Type B pancreatic cell (in vitro differentiated cells): Measurements from ENCODE around the gene CDK13. TPM values are rescaled to one million over a fixed set of nuclear protein-coding genes. Genes with fewer than 3 reads are reported as not detected.

ENCODE experiments used
- DNase-seq: peaks from one replicate; pipeline ENCODE4 v3.0.0; 2021; ENCODE audit warnings: mixed read lengths; ENCODE audit not compliant: unreplicated experiment; ENCODE audit errors: extremely low spot score
- H3K27ac Mint-ChIP-seq: 2 replicates; pipeline ENCODE4 v1.8.0; 2021; ENCODE audit warnings: mild to moderate bottlenecking, mixed read lengths
- H3K27me3 Mint-ChIP-seq: 2 replicates; pipeline ENCODE4 v1.8.0; 2021; ENCODE audit warnings: mixed read lengths
- H3K36me3 Mint-ChIP-seq: 2 replicates; pipeline ENCODE4 v1.8.0; 2021; ENCODE audit warnings: mixed read lengths
- H3K4me1 Mint-ChIP-seq: one replicate; pipeline ENCODE4 v1.8.0; 2021; ENCODE audit warnings: mixed read lengths; ENCODE audit not compliant: unreplicated experiment
- H3K4me3 Mint-ChIP-seq: 2 replicates; pipeline ENCODE4 v1.8.0; 2021; ENCODE audit warnings: mild to moderate bottlenecking, mixed read lengths
- H3K9me3 Mint-ChIP-seq: 2 replicates; pipeline ENCODE4 v1.8.0; 2021; ENCODE audit warnings: mixed read lengths
- CTCF ChIP-seq: fragments of 200-600 bp; sonication (generic); conservative IDR thresholded peaks from 2 replicates; pipeline ENCODE4 v1.5.0; 2021; ENCODE audit warnings: antibody characterized with exemption, mild to moderate bottlenecking
- total RNA-seq: library from RNA; stranded (reverse); gene quantifications from 2 replicates; pipeline ENCODE4 v1.2.1, GENCODE V29; 2021; ENCODE audit warnings: low replicate concordance

Gene CDK13
- total RNA-seq, 1 donor from 2014 or later: 57.6 TPM

GRCh38 chr7:40122940-40123254 lies 172.8 kb downstream of the CDK13 start:
- H3K36me3 Mint-ChIP-seq: peaks cover 16% of the 10 kb centered on the region
- H3K4me1 Mint-ChIP-seq: peaks cover 4% of the 10 kb centered on the region
- H3K27ac Mint-ChIP-seq: no peak overlapping the region
- no peaks in the 10 kb centered on the region for H3K27me3 Mint-ChIP-seq
- no peak for TF ChIP-seq CTCF
- no peak overlapping the region for H3K4me3 Mint-ChIP-seq
- DNase-seq: no peak
- H3K9me3 Mint-ChIP-seq: no peaks in the 10 kb centered on the region

GRCh38 chr7:40133561-40134427 lies 183.7 kb downstream of the CDK13 start:
- Mint-ChIP-seq H3K4me1 (peaks cover 12% of the 10 kb centered on the region), H3K27me3 (no peaks in the 10 kb centered on the region), H3K4me3 (peak overlapping the region; percentile 99), H3K9me3 (no peaks in the 10 kb centered on the region), H3K27ac (peak overlapping the region; percentile 98), H3K36me3 (peaks cover 10% of the 10 kb centered on the region)
- TF ChIP-seq CTCF: no peak
- DNase-seq: no peak

- TF ChIP-seq CTCF: peak; percentile 99
- peaks cover 7% of the 10 kb centered on the region for H3K36me3 Mint-ChIP-seq
- H3K9me3 Mint-ChIP-seq: no peaks in the 10 kb centered on the region
- peak; percentile 90 for DNase-seq
- peak within 1 kb of the TSS; percentile 98 for H3K27ac Mint-ChIP-seq
- peak within 1 kb of the TSS; percentile 99 for H3K4me3 Mint-ChIP-seq
- H3K27me3 Mint-ChIP-seq: no peaks in the 10 kb centered on the region
- H3K4me1 Mint-ChIP-seq: peaks cover 12% of the 10 kb centered on the region
Observed at GRCh38 chr7:40134428-40135316, 184.6 kb downstream of the CDK13 start, which contains the start of the genes MPLKIP and SUGCT. TSS of gene MPLKIP (minus strand) at chr7:40134622. CDS start at chr7:40134567, 55 bp downstream. TSS of gene SUGCT (plus strand) at chr7:40135005.

GRCh38 chr7:40135317-40135610 lies 185.2 kb downstream of the CDK13 start:
- H3K27ac Mint-ChIP-seq: peak overlapping the region; percentile 77
- TF ChIP-seq CTCF: no peak
- H3K4me1 Mint-ChIP-seq: peaks cover 12% of the 10 kb centered on the region
- no peaks in the 10 kb centered on the region for H3K9me3 Mint-ChIP-seq
- no peak for DNase-seq
- peaks cover 7% of the 10 kb centered on the region for H3K36me3 Mint-ChIP-seq
- H3K27me3 Mint-ChIP-seq: no peaks in the 10 kb centered on the region
- H3K4me3 Mint-ChIP-seq: peak overlapping the region; percentile 92

GRCh38 chr7:40137563-40137962 lies 187.5 kb downstream of the CDK13 start:
- no peak for TF ChIP-seq CTCF
- Mint-ChIP-seq H3K27me3 (no peaks in the 10 kb centered on the region), H3K36me3 (peaks cover 3% of the 10 kb centered on the region), H3K27ac (no peak overlapping the region), H3K9me3 (no peaks in the 10 kb centered on the region), H3K4me3 (no peak overlapping the region), H3K4me1 (peaks cover 4% of the 10 kb centered on the region)
- DNase-seq: no peak
